HG03139 (cell line): ENCODE measurements around the gene GTF3C2.

Source experiments
- ATAC-seq: cut with Tn5 transposase; IDR thresholded peaks from one replicate; pipeline ENCODE4 v1.9.1; 2021; ENCODE audit not compliant: unreplicated experiment

Gene GTF3C2, protein sequence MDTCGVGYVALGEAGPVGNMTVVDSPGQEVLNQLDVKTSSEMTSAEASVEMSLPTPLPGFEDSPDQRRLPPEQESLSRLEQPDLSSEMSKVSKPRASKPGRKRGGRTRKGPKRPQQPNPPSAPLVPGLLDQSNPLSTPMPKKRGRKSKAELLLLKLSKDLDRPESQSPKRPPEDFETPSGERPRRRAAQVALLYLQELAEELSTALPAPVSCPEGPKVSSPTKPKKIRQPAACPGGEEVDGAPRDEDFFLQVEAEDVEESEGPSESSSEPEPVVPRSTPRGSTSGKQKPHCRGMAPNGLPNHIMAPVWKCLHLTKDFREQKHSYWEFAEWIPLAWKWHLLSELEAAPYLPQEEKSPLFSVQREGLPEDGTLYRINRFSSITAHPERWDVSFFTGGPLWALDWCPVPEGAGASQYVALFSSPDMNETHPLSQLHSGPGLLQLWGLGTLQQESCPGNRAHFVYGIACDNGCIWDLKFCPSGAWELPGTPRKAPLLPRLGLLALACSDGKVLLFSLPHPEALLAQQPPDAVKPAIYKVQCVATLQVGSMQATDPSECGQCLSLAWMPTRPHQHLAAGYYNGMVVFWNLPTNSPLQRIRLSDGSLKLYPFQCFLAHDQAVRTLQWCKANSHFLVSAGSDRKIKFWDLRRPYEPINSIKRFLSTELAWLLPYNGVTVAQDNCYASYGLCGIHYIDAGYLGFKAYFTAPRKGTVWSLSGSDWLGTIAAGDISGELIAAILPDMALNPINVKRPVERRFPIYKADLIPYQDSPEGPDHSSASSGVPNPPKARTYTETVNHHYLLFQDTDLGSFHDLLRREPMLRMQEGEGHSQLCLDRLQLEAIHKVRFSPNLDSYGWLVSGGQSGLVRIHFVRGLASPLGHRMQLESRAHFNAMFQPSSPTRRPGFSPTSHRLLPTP

DNA sequence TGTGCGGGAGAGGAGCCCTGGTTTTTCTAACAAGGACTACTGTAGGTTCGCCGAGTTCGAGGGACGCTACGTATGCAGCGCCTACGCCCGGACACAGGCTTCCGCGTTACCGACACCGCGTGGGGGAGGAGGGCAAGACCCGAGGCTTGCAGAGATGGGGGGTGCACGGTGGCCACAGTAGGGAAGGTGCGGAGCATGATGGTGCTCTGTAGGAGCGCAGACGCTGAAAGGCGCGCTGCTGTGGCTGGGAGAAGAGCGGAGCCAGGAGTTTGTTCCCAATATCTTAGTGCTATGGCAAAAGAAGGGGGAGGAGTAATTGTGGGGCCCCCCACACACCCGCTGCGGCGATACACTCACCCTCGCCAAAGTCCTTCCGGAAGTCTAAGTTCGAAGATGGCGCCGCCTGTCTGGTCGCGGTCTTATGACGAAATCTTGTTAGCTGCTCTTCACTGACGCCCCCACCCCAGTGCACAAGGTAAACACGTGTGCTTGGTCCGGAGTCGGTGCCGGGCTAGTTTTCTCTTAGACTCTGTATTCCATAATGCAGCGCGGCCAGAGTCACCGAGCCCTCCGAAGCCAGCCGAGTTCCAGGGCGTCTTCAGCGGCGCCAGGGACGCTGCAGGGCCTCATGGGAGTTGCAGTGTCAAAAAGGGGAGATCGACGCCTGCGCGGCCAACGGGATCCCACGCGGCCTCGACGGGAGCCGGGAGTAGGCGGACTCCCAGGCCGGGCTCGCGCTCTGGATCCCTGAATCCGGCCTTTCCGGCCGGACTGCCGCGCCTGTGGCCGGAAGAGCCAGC lies at the start of gene GTF3C2:
TSS of gene GTF3C2 (minus strand) at position 383 of the 800 bp plus-strand sequence. CDS start 13,210 bp downstream, outside the sequence.
- ATAC-seq = peak; percentile 78

DNA sequence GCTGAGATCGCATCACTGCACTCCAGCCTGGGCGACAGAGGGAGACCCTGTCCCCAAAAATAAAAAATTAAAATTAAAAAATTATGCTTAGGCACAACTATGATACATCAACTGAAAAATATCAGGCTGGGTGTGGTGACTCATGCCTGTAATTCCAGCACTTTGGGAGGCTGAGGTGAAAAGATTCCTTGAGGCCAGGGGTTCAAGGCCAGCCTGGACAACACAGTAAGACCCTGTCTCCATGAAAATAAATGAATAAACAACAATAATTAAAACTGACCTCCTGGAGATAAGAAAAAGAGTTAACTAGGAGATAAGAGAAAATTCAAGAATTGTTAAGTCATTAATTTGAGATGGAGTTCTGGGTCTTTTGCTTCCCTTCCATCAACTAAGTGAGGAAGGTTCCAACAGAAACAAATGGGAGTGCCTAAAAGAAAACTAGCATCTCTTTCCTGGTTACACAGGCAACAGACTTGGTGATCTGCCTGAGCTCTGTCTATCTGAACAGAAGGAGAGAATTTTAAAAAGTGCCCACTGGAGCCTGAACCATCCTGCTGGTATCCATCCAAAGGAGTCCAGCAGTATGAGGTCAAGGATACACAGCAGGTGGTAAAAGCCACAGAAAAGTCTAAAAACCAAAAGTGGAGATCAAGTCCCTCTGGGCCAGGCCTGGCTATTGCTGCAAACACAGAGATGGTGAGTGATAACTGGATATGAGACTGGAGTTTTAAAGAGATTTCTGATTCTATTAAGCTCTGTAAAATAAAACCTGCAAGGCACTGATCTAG lies 44.0 kb upstream of the GTF3C2 start:
- ATAC-seq = no peak

DNA sequence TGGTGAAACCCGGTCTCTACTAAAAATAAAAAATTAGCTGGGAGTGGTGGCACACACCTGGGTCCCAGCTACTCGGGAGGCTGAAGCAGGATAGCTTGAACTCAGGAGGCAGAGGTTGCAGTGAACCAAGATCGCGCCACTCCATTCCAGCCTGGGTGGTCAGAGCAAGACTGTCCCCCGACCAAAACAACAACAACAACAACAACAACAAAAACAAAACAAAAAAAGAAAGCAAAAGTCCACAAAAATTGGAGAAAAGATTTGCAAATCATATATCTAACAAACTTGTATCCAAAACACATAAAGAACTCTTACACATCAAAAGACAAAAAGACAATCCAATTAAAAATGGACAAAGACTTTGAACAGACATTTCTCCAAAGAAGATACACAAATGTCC lies 42.4 kb upstream of the GTF3C2 start:
- ATAC-seq = no peak

DNA sequence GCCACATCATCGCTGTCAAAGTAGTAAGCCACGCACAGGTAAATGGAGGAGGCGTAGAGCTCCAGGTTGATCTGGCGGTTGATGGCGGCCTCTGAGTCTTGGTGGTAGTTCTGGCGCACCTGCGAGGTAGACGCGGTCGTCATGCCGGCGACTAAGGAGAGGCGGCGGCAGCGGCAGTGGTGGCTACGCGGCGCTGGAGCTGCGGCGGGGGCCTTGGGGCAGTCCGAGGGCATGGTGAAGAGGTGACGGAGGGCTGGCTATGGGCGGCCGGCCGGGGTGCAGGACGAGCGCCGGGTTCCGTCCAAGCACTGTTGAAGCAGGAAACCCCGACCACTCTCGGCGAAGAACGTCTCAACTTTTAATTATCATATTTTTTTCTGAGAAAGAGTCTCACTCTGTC lies 36.7 kb upstream of the GTF3C2 start:
- no peak for ATAC-seq

DNA sequence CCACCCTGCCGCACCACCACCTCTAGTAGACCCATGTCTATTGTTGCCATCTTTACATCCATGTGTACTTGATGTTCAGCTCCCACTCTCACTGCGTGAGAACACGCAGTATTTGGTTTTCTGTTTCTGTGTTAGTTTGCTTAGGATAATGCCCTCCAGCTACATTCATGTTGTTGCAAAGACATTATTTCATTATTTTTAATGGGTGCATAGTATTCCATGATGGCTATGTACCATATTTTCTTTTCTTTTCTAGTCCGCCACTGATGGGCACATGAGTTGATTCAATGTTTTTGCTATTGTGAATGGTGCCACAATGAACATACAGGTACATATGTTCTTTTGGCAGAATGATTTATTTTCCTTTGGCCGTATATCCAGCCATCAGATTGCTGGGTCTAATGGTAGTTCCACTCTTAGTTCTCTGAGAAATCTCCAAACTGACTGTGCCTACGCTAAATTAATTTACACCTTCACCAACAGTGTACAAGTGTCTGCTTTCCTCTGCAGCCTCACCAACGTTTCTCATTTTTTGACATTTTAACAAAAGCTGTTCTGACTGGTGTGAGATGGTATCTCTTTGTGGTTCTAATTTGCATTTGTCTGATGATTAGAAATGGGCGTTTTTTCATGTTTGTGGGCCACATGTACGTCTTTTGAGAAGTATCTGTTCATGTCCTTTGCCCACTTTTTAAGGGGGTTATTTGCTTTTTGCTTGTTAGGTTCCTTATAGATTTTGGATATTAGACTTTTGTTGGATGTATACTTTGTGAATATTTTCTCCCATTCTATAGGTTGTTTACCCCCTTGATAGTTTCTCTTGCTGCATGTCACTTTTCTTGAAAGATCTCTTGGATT lies 34.5 kb upstream of the GTF3C2 start:
- no peak for ATAC-seq

DNA sequence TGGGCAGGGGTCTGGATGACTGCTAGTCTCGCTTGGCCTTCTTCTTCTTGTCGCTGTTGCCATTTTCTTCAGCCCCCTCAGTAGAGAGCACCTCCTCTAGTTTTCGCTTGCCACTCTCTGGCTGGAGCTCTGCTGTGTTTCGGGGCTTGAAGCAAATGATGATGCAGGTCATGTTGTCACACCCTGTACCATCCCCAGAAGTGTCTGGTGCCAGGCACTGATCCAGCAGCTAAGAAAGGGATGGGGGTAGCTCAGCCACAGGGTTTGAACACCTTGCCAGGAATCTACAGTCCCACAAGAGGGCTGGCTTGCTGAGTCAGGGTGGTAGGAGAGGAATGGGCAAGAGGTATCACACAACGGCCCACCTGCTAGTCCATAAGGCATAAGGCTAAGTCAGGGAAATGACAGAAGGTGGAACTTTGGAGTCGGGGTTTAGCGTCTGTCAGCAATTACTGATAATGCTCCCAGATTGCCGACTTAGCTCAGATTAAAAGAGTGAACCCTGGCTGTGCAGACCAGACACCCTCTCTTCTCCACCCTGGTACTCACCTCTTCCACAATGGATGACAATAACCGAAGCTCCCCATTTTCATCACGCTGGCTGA lies 25.1 kb upstream of the GTF3C2 start:
- ATAC-seq = no peak

DNA sequence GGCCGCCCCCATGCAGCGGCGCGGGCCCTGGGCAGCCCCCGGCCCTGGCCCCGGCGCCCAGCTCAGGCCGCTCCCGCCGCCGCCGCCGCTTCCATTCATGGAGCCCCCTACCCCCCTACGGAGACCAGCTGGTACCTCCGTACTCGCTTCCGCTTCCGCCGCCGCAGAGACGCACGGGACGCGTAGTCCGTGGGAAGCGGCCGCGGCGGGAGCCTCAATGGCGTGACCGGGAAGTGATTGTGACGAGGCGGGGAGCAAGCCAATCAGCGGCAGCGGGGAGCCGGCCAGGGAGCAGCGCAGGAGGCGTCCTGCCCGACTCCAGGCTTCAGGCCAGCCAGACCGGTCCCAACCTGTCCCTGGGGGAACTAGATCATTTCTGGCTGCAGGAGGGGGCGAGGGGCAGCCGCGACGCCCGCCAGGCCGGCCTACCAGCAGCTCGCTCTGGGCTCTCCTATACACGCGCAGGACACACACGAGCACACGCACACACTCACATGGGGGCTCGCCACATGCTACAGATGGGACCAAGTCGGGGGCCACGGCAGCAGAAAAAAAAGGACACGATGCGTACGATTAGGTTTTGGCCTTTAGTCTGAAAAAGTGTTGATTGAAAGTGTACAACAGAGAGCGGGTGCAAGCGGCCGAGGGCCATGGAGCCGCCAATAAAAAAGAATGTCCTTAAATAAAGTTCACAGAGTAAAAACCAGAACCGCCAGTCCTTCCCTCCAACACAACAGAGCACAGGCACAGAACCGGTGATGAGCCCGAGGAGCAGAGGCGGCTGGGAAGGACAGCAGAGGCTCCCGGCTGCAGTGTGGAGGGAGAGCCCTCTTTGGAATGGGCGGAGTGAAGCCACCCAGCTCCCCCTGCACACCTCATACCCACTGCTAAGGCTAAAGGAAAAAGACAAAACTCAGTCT lies 24.3 kb upstream of the GTF3C2 start, which contains the start of gene ZNF513:
TSS of gene ZNF513 (minus strand) at position 109 of the 920 bp plus-strand sequence. CDS start 208 bp downstream, outside the sequence.
- ATAC-seq = peak; percentile 72

DNA sequence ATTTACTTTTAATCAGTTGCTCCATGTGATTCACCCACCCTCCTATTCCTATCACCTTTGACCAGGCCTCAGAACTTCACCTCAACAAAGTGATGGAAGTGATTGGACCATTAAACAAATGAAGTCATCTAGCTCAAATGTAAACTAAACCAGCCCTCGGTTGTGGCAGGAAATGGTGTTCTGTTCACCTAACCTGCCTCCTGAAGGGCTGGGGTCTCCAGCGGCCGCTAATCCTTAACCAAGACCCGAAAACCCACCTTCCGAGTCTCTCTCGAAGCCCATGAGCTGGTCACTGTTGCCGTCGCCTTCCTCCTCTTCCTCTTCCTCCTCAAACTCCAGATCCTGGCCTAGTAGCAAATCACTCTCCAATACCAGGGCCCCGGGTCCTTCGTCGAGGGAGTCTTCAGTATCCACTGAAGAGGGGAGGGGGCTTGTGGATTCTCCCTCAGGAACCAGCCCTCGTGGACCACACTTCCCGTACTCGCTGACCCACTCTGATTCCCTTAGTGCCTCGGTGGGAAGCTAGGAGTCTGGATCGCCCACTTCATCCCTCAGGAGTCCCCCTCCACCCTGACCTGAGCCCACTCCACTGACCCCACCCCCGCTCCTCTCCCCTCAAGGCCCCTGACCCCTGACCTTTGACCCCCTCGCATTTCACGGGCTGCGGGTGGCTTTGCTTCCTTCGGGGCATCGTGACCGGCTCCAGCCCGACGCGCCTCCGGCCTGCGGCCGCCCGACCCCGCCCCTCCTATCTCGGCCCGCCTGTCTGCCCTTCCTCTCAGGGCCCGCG lies 23.5 kb upstream of the GTF3C2 start:
- ATAC-seq = no peak

DNA sequence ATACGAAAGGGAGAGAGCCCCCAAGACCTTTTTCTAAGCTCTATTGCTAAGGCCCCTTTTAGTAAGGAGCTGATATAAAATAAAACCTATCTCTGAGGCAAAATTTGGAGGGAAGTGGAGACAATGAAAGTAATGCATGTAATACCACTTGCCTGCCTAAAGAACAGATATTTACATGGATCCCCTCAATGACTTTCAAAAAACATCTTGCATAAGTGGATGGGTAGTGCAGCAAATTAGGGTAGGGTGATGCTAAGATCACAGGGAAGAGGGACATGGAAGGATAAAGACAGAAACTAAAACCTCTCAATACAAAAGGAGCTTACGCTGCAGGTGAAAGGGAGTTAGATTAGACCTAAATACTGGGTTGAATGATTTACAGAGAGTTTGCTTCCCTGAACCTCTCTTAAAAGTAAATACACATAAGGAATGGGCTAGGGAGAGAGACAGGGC lies 22.8 kb upstream of the GTF3C2 start:
- ATAC-seq = no peak

DNA sequence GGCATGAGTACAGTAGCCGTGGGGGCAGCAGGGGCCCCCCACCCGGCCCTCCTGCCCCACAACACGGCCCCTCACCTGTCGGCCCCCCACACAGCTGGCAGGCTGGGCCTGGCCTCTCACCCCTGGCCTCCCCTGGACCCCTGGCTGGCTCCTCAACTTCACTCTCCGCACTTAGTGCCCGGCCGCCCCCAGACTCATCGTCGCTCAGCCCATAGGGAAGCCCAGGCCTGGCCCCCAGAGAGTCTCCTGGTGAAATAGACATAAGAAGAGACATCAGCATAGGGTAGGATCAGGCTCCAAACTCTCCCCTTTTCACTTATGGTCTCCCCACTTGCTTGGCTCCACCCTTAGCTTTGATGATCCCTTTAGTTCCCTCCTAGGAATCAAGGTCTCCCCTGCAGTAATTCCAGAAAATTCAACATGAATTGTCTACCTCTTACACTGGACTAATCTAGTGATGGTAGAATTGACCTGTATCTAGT lies 22.3 kb upstream of the GTF3C2 start:
- no peak for ATAC-seq

DNA sequence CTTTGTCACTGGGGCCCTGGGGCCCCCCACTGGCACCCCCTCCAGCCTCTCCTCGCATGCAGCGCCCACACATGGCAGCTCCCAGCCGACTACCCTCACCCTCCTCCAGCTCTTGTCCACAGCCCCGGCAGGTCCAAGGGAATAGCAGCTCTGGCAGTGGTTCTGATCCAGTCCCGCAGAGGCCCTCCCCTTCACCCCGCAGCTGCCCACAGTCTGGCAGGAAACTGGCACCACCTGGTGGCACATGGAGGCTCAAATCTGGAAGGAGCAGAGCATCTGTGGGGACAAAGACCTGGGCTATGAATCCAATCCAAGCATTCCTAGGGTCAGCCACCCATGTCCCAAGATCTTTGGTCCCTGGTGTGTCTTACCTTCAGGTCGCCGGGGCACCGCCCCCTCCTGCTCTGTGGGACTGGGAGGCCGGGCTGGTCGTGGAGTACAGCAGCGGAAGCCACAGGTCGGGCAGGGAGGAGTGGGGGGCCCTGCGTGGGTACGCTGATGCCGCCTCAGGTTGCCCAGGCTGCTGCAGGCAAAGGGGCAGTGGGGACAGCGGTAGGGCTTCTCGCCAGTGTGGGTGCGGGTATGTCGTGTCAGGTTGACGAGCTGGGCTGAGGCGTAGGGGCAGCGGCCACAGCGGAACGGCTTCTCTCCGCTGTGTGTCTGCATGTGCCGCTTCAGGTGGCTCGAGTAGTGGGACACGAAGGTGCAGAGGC lies 21.7 kb upstream of the GTF3C2 start:
- ATAC-seq = no peak

DNA sequence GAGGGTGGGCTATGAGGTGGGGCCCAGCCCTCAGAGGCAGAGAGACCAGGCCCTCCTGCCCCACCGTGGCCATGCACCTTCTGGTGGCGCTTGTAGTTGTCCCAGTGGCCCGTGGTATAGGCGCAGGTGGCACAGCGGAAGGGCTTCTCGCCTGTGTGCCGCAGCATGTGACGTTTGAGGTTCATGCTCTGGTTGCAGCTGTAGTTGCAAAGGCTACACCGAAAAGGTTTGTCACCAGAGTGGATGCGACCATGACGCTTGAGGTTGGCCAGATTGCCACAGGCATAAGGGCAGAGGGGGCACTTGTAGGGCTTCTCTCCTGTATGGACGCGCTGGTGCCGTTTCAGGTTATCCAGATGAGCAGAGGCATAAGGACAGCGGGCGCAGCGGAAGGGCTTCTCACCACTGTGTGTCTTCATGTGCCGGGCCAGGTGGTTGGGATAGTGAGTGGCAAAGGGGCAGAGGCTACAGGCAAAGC lies 21.1 kb upstream of the GTF3C2 start:
- ATAC-seq = no peak

DNA sequence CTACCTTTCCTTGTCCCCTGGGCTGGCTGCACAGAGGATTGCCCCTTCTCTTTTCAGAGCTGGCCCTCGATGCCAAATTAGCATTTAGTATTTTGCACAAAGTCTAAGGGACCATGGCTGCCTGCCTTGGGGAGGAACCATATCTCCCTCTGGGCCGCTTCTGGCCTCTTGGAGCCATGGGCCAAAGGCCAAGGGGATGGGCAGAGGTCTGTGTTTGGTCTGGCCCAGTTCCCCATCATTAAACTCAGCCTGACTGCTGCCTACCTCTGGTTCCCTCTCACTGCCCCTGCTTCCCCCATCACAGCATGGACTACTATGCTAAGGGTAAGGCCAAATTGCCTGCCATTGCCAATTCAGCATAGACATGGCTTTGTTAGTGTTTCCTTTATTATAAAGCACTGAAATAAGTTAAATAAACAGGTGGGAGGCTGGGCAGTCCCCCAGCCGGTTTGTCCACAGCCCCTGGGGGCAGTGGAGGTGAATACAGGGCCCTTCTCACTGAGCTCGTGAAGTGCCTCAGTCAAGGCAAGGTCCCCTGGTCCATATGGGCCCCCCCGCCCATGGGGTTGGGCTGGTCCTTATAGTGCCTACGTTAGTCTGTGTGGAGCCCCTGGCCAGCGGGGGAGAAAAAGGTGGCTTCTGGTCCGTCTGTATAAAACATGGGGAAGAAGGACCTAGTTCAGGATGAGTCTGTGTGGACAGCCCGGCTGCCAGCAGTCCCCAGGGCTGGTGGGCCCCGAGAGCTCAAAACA lies 20.5 kb upstream of the GTF3C2 start:
- no peak for ATAC-seq

DNA sequence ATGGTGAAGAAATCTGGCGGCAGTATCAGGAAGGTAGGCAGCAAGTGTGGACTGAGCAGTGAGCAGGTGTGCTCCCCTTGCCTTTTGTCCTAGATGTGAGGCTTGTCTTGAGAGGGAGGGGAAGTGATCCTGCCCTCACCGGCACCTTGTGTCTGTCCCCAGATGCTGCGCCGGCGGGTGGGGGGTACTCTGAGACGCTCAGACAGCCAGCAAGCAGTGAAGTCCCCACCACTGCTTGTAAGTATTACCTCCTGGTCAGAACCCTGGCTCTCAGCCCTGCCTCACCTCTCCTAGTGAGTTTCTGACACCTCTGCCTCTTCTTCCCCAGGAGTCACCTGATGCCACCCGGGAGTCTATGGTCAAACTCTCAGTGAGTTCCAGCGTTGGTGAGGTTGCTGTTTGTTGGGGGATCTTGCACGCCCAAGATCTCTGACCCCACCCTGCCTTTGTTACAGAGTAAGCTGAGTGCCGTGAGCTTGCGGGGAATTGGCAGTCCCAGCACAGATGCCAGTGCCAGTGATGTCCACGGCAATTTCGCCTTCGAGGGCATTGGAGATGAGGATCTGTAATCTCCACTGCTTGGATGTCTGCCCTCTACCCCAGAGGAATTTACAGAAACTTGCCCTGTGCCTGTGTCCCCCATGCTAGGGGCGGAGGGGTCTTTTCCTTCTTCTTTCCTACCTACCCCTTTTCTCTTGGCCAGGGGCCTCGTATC lies 19.7 kb upstream of the GTF3C2 start:
- ATAC-seq = no peak
